Metanephros (tissue), 1 donor: ENCODE results near the gene DUOX1. TPM values are rescaled to one million over a fixed set of nuclear protein-coding genes. Genes with fewer than 3 reads are reported as not detected.

ENCODE experiments used
- total RNA-seq: library from RNA; depleted of rRNA; stranded (reverse); fragments of >200 nt; gene quantifications from one replicate; pipeline ENCODE4 v1.2.3, GENCODE V29; 2014

DUOX1 gene
- total RNA-seq, result 1.8 TPM

GRCh38 chr15:45129651-45130129 is at the start of gene DUOX1, which contains the start of gene DUOXA1:
DUOX1 (plus strand) TSS chr15:45129994; CDS start chr15:45131967, 1,973 bp downstream.
DUOXA1 (minus strand) TSS chr15:45129879; CDS start chr15:45123014, 6,865 bp downstream.

GRCh38 chr15:45114076-45114750 is 15.6 kb upstream of the DUOX1 start, which contains the start of the genes DUOX2 and DUOXA2:
DUOX2 (minus strand) TSS chr15:45114172; CDS start chr15:45113411, 761 bp downstream.
DUOXA2 (plus strand) TSS chr15:45114326; CDS start chr15:45114606, 280 bp downstream.

GRCh38 chr15:45187894-45188830 is 58.4 kb downstream of the DUOX1 start, which contains the start of gene SHF:
SHF (minus strand) TSS chr15:45187966; CDS start chr15:45187951, 15 bp downstream.

Other genes with a start within 250 kb of the DUOX1 start
- not detected for gene TERB2, start 173.3 kb upstream of the DUOX1 start, total RNA-seq
- gene SORD, start 106.8 kb upstream of the DUOX1 start, total RNA-seq, result 20.5 TPM
- 0.06 TPM for gene DUOX2, start 15.8 kb upstream of the DUOX1 start, total RNA-seq
- not detected for gene DUOXA2, start 15.7 kb upstream of the DUOX1 start, total RNA-seq
- gene DUOXA1, start 115 bp upstream of the DUOX1 start, total RNA-seq, result 0.93 TPM
- gene SHF, start 58.0 kb downstream of the DUOX1 start, total RNA-seq, result 9.1 TPM
- 0.23 TPM for gene SLC28A2, start 122.2 kb downstream of the DUOX1 start, total RNA-seq
- 269 TPM for gene GATM, start 248.6 kb downstream of the DUOX1 start, total RNA-seq